HEK293T (cell line): ENCODE results near the gene CFAP61.

Source experiments
- HDGF ChIP-seq: fragments of 450-650 bp; IDR thresholded peaks from 2 replicates; pipeline ENCODE4 v1.6.1; 2017; ENCODE audit warnings: antibody characterized with exemption, borderline replicate concordance
- SP1 ChIP-seq: fragments of 450-650 bp; IDR thresholded peaks from 2 replicates; pipeline ENCODE4 v1.6.1; 2017
- SUZ12 ChIP-seq: fragments of 450-650 bp; IDR thresholded peaks from 2 replicates; pipeline ENCODE4 v1.6.1; 2016; ENCODE audit warnings: mild to moderate bottlenecking
- ZNF384 ChIP-seq: fragments of 450-650 bp; IDR thresholded peaks from 2 replicates; pipeline ENCODE4 v1.6.1; 2016

DNA sequence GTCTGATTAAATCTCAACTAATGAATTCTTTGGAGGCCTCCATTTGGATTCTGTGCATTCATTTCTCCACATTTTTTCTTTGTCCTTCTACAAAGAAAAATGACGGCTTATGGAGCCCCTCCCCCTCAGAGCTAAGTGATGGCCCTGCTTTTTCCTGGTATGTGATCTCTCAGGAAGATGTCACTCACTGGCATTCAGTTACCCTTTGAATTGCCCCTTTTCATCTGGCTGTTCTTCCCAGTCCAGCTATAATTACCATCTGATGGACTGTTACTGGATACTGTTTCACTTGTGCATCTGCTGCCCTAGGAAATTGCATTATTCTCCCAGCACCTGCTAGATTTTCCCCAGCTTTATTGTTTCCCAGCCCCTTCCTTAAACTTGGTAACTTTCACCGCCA is 151.9 kb downstream of the CFAP61 start:
- TF ChIP-seq ZNF384 = no peak
- no peak for TF ChIP-seq HDGF
- TF ChIP-seq SP1 = no peak
- no peak for TF ChIP-seq SUZ12
